CD4-positive, alpha-beta T cell treated with Interleukin-6 for 4 hours (primary cell): ENCODE data around the gene ZNF497.
A peak's percentile ranks its signal among the peaks of the same experiment; 100 is the strongest.

Source experiments
- DNase-seq: peaks from one replicate; pipeline ENCODE4 v3.0.0-alpha.2; 2020; ENCODE audit warnings: mixed read lengths

Gene ZNF497

DNA sequence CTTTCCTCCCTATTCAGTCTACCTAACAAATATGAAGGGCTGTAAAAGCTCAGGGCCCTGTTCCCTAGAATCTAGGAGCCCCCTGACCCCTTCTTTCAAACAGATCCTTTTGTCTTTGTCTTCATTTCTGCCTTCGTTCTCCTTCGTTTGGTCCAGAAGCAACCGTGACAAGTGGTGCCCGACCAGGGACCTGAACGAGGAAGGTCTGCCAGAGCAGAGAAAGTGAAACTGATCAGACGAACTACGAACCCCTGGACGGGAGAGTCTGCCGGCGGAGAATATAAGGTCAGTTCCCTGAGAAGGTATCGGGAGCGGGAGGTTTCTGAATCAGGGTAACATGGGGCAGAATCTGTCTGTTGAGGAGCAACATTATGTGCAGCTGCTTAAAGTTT is 56.6 kb downstream of the ZNF497 start:
- DNase-seq, result no peak

DNA sequence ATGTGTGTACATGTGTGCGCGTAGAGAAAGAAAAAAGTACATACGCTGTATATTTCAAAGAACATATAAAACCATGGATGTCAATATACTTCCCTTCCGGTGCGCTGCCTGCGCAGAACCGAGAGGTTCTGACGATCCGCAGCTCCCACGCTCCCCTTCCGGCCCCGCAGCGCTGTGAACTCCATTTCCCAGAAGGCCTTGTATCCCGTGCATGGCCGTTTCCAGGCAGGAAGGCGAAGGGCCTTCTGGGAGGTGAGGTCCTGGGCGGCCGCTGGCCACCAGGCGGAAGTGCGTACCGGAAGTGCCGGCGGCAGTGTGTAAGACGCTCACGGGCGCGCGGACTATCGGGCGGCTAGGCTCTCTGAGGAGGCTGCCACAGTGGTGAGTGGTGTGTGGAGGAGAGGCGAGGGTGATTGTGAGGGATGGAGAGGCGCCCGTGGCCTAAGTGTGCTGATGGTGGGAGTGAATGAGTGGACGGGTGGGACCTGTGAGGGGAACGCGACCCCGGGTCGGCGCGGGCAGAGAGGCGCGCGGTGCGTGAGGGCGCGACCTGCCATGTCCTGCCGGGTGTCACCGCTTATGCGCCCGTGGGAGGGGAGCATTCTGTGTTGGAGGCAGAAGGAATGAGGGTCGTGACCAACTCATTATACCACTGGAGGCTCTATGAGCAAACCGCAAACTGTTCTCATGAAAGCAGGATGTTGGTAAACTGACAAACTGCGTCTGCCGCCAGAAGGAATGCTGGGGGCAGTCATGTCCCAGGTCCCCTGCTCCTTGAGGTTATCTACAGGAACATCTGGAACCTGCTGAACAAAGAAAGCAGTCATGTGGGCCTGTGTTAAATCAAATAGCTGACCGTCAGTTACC is 57.3 kb downstream of the ZNF497 start, which contains the start of gene ERVK3-1:
Gene ERVK3-1 (plus strand): TSS at position 313 of the 867 bp plus-strand sequence. CDS start 6,792 bp downstream, outside the sequence.
- DNase-seq, result peak; percentile 95

DNA sequence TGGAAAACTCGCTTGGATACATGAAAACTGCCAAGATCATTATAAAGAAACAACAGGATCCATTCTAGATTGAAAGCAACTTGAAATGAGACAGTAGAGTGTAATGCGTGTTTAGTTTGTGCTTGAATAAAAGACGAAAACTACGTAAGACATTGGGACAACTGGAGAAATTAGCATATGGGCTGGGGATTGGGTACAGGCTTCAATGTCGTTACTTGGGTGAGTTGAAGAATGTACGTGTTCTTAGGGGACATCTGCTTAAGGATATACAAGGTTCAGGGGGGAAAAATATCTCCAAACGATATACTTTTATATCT is 57.8 kb downstream of the ZNF497 start:
- DNase-seq, result no peak
